ENCODE data around the gene HS1BP3. TPM values are rescaled to one million over a fixed set of nuclear protein-coding genes. Genes with fewer than 3 reads are reported as not detected.

HS1BP3 gene
- polyA plus RNA-seq, 2 of the 4 experiments (the other 2 are of a cell fraction) = 12.4 to 23.5 TPM

- CTCF ChIA-PET = interaction anchor here (0.8 to 12.0 kb wide), 17 partner anchors 9 to 314 kb away, joined by 3 to 195 read pairs (median 6); partner anchors contain the start of gene GDF7
- no peak for ATAC-seq
- WGBS (ENCODE audit: missing lambda C conversion rate) = 90% methylated on average over 11 of the region's 11 CpGs
- POLR2A ChIA-PET = interaction anchor here (7.0 kb wide), 1 partner anchor 202 kb away, joined by 73 read pairs; the partner anchor contains the start of gene RHOB
- FAIRE-seq = no peak
- H3K4me1 ChIP-seq = peaks cover 12% of the 10 kb centered on the region; the same call in 2 of the 3 replicates
- H3K4me2 ChIP-seq = peak overlapping the region; percentile 84
- H3K9me3 ChIP-seq = no peaks in the 10 kb centered on the region
- TF ChIP-seq TP53 (CRISPR knock-in tag; IDR thresholded peaks at IDR 0.05) (no peak), USF2 (IDR thresholded peaks at IDR 0.05) (no peak), RNF2 (IDR thresholded peaks at IDR 0.05; ENCODE audit: borderline replicate concordance, low read depth) (no peak), HOXA7 (CRISPR knock-in tag; IDR thresholded peaks at IDR 0.05) (no peak), POLR2A (IDR thresholded peaks at IDR 0.05; ENCODE audit: low read length) (no peak), SMC3 (IDR thresholded peaks at IDR 0.05) (no peak), ESRRA (IDR thresholded peaks at IDR 0.05; ENCODE audit: borderline replicate concordance, low read length) (no peak), REST (IDR thresholded peaks at IDR 0.05) (no peak), RAD21 (conservative IDR thresholded peaks at IDR 0.05 in 1 of 2, IDR thresholded peaks at IDR 0.05 in 1 of 2) (no peak), JUN (IDR thresholded peaks at IDR 0.05) (no peak), MYC (IDR thresholded peaks at IDR 0.05; ENCODE audit: borderline replicate concordance, low read length) (no peak)
- no peak overlapping the region for H3K4me3 ChIP-seq
- DNase-seq (ENCODE audit: low read depth in 1 of 2, low spot score in 1 of 2) = no peak
- no peak overlapping the region for H3K27ac ChIP-seq
These were observed 1.3 kb downstream of the HS1BP3 start for GRCh38 chr2:20649576-20649975.

GRCh38 chr2:20648831-20649230 is 2.1 kb downstream of the HS1BP3 start:
- ATAC-seq = no peak

More at GRCh38 chr2:20648831-20649230, 2.1 kb downstream of the HS1BP3 start:
- Histone ChIP-seq H3K4me1 (peaks cover 12% of the 10 kb centered on the region; the same call in 2 of the 3 replicates), H3K4me3 (no peak overlapping the region), H3K27ac (no peak overlapping the region), H3K4me2 (no peak overlapping the region), H3K9me3 (no peaks in the 10 kb centered on the region)
- POLR2A ChIA-PET = interaction anchor here (7.0 kb wide), 1 partner anchor 201 kb away, joined by 73 read pairs; the partner anchor contains the start of gene RHOB
- 96% methylated on average over 9 of the region's 9 CpGs for WGBS (ENCODE audit: missing lambda C conversion rate)
- no peak for DNase-seq (ENCODE audit: low read depth in 1 of 2, low spot score in 1 of 2)
- TF ChIP-seq PHF8 (IDR thresholded peaks at IDR 0.05; ENCODE audit: borderline replicate concordance, low read depth) (no peak), CTCF (IDR thresholded peaks at IDR 0.05) (no peak), CEBPB (IDR thresholded peaks at IDR 0.05) (no peak), ZC3H11A (IDR thresholded peaks at IDR 0.05) (no peak), FOSL2 (IDR thresholded peaks at IDR 0.05) (no peak), FOSL2 (CRISPR knock-in tag; IDR thresholded peaks at IDR 0.05) (no peak), POLR2A (IDR thresholded peaks at IDR 0.05; ENCODE audit: low read length) (no peak), MYC (IDR thresholded peaks at IDR 0.05; ENCODE audit: borderline replicate concordance, low read length) (no peak), ZSCAN20 (CRISPR knock-in tag; IDR thresholded peaks at IDR 0.05) (no peak), ZNF302 (CRISPR knock-in tag; IDR thresholded peaks at IDR 0.05) (no peak), JUNB (IDR thresholded peaks at IDR 0.05) (no peak), MAFK (IDR thresholded peaks at IDR 0.05; ENCODE audit: partially characterized antibody) (no peak), HES2 (IDR thresholded peaks at IDR 0.05) (no peak), JUN (IDR thresholded peaks at IDR 0.05) (no peak), POLR2AphosphoS2 (conservative IDR thresholded peaks at IDR 0.05; ENCODE audit: low read length) (no peak)
- CTCF ChIA-PET = interaction anchor here (0.8 to 12.0 kb wide), 18 partner anchors 9 to 270 kb away, joined by 3 to 195 read pairs (median 4); partner anchors contain the start of genes GDF7 and RHOB
- FAIRE-seq = no peak

Measured in A549 (cell line).